Measurements from ENCODE around the gene SNX32.

The SNX32 gene

GRCh38 chr11:65899356-65900124 lies 65.8 kb downstream of the SNX32 start:
- DNase-seq (ENCODE audit: low read depth in 2 of 2): peak in 1 of 2 donors; percentile 72

DNA sequence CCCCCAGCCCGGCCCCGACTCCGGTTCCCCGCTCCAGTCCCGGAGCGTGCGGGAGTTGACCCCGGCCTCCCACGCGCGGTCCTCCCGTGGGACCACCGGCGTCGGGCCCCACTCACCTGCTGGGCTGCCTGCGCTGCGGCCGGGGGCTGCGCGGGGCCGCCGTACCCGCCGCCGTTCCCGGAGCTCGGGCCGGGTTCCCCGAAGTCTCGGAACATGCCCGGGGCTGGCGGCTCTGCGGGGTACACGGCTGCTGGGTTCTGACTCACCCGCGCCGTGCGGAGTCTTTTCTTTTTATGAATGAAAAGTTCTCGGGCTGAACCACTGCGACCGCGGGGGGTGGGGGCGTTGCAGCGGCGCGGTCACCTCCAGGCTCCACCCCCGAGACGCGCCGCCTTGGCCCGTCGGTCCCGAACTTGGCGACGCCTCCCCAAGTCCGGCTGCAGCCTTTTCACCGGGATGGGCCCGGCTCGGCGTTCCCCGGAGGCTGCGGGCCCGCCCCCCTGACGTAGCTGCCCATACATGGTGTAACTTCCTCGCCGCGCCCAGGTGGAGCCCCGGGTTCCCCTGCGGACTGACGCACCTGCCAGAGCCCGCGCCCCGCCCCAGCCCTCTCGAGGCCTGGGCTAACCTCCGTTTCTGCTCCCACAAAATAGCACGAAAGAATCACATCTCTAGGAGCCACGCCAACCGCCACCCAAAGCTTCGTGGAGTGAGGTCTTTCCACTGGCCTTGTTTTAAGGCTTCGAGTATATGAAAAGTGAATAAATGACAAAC lies 66.5 kb downstream of the SNX32 start, which contains the start of gene FOSL1:
Gene FOSL1, minus strand, starts transcription at position 264 of the 774 bp plus-strand sequence. Its CDS starts 49 bp downstream, at position 215.
- DNase-seq (ENCODE audit: low read depth in 2 of 2): peak; percentile 92 to 97

GRCh38 chr11:65900899-65901180 lies 67.1 kb downstream of the SNX32 start:
- no peak for DNase-seq (ENCODE audit: low read depth in 2 of 2)

GRCh38 chr11:65903068-65903481 lies 69.3 kb downstream of the SNX32 start:
- no peak for DNase-seq (ENCODE audit: low read depth in 2 of 2)
